Caco-2 (cell line): ENCODE results near the gene CROCC. TPM values are rescaled to one million over a fixed set of nuclear protein-coding genes. Genes with fewer than 3 reads are reported as not detected.

ENCODE experiments used
- BruUV-seq: library from RNA; stranded (reverse); fragments of 400-500 nt; replicated peaks from 2 replicates; lab custom pipeline; 2021; lab: Mats Ljungman, UMichigan
- CTCF ChIA-PET: fragments of 300-600 bp; sonication (Branson Sonifier 250); formaldehyde crosslinking; loops from one replicate; lab custom pipeline; 2022; ENCODE audit warnings: antibody characterized with exemption; lab: Charles Lee
- POLR2A ChIA-PET: fragments of 300-600 bp; sonication (Branson Sonifier 250); formaldehyde crosslinking; loops from one replicate; lab custom pipeline; 2022; ENCODE audit warnings: antibody characterized with exemption; lab: Charles Lee
- DNase-seq, 2 experiments: peaks; one replicate each; pipeline versions ENCODE4 v3.0.0 to v3.0.0-alpha.2; 2020 to 2022
- H3K27me3 ChIP-seq: replicated peaks from 2 replicates; pipeline ENCODE4 v1.6.0; 2011; ENCODE audit warnings: low read length; ENCODE audit not compliant: control insufficient read depth, insufficient read depth
- H3K36me3 ChIP-seq: 2 replicates; pipeline ENCODE4 v1.5.1; 2011; ENCODE audit warnings: low read length; ENCODE audit not compliant: control insufficient read depth, insufficient read depth
- H3K4me1 ChIP-seq: fragments of 250-450 bp; sonication (Bioruptor Pico); 2 replicates; pipeline ENCODE4 v1.5.1; 2020; ENCODE audit warnings: mild to moderate bottlenecking
- H3K4me3 ChIP-seq: 2 replicates; pipeline ENCODE4 v1.5.1; 2011; ENCODE audit warnings: low read depth, mild to moderate bottlenecking, control low read depth, low read length
- H3K9me3 ChIP-seq: fragments of 250-450 bp; sonication (Bioruptor Pico); 2 replicates; pipeline ENCODE4 v1.5.1; 2020; ENCODE audit warnings: mild to moderate bottlenecking, moderate library complexity
- H3K27ac Mint-ChIP-seq: one replicate; pipeline ENCODE4 v1.8.0; 2022; ENCODE audit warnings: mixed read lengths; ENCODE audit not compliant: unreplicated experiment
- H3K27me3 Mint-ChIP-seq: one replicate; pipeline ENCODE4 v1.8.0; 2022; ENCODE audit warnings: mixed read lengths; ENCODE audit not compliant: insufficient read depth, unreplicated experiment
- H3K36me3 Mint-ChIP-seq: one replicate; pipeline ENCODE4 v1.8.0; 2022; ENCODE audit warnings: mild to moderate bottlenecking, mixed read lengths; ENCODE audit not compliant: insufficient read depth, unreplicated experiment
- H3K4me1 Mint-ChIP-seq: one replicate; pipeline ENCODE4 v1.8.0; 2022; ENCODE audit warnings: low read depth, mixed read lengths; ENCODE audit not compliant: unreplicated experiment
- H3K4me3 Mint-ChIP-seq: one replicate; pipeline ENCODE4 v1.8.0; 2022; ENCODE audit warnings: mild to moderate bottlenecking, moderate library complexity, mixed read lengths; ENCODE audit not compliant: unreplicated experiment
- H3K9me3 Mint-ChIP-seq: one replicate; pipeline ENCODE4 v1.8.0; 2022; ENCODE audit warnings: mixed read lengths; ENCODE audit not compliant: unreplicated experiment
- CTCF ChIP-seq, 2 experiments: fragments of 200-600 bp in 1 of 2; IDR thresholded peaks; 1 replicate in 1 of 2; 2 replicates in 1 of 2; pipeline versions ENCODE4 v1.5.1 to v1.8.0; 2011 to 2022; ENCODE audit warnings: antibody characterized with exemption in 1 of 2, control low read depth in 1 of 2, inconsistent platforms in 1 of 2, low read depth in 1 of 2, low read length in 1 of 2, mild to moderate bottlenecking in 1 of 2, moderate library complexity in 1 of 2; ENCODE audit not compliant: insufficient read depth in 1 of 2, severe bottlenecking in 1 of 2, unreplicated experiment in 1 of 2
- intact Hi-C: fragments of 100-400 bp; cut with micrococcal nuclease; formaldehyde crosslinking; loops from one replicate; pipeline ENCODE4 v1.10.0; 2022; ENCODE audit not compliant: unreplicated experiment
- total RNA-seq: library from RNA; stranded (reverse); gene quantifications from 2 replicates; pipeline ENCODE4 v1.2.3, GENCODE V29; 2022

Gene CROCC
- total RNA-seq, 1 experiment from 2014 or later: 7.6 TPM

- no peaks in the 10 kb centered on the region for H3K4me1 Mint-ChIP-seq
- no peak for DNase-seq
- ChIA-PET CTCF (no interaction called here), POLR2A (no interaction called here)
- H3K36me3 Mint-ChIP-seq: no peaks in the 10 kb centered on the region
- H3K4me1 ChIP-seq: no peaks in the 10 kb centered on the region
- H3K27me3 Mint-ChIP-seq: no peaks in the 10 kb centered on the region
- no peaks in the 10 kb centered on the region for H3K27me3 ChIP-seq
- H3K4me3 Mint-ChIP-seq: no peak overlapping the region
- no peaks in the 10 kb centered on the region for H3K36me3 ChIP-seq
- no peaks in the 10 kb centered on the region for H3K9me3 Mint-ChIP-seq
- TF ChIP-seq CTCF (IDR thresholded peaks at IDR 0.05; ENCODE audit: insufficient read depth in 1 of 2, low read depth in 1 of 2, low read length in 1 of 2, severe bottlenecking in 1 of 2, unreplicated experiment in 1 of 2): no peak
- H3K4me3 ChIP-seq: no peak overlapping the region
- H3K9me3 ChIP-seq: no peaks in the 10 kb centered on the region
- intact Hi-C loops: no loop called here
- no TSS peak for BruUV-seq
- no peak overlapping the region for H3K27ac Mint-ChIP-seq
Observed at GRCh38 chr1:16972189-16972895, 50.6 kb downstream of the CROCC start.

GRCh38 chr1:16973215-16973614 lies 51.5 kb downstream of the CROCC start:
- H3K36me3 Mint-ChIP-seq: no peaks in the 10 kb centered on the region
- ChIA-PET CTCF (no interaction called here), POLR2A (no interaction called here)
- TF ChIP-seq CTCF (IDR thresholded peaks at IDR 0.05; ENCODE audit: insufficient read depth in 1 of 2, low read depth in 1 of 2, low read length in 1 of 2, severe bottlenecking in 1 of 2, unreplicated experiment in 1 of 2): no peak
- no peaks in the 10 kb centered on the region for H3K27me3 Mint-ChIP-seq
- intact Hi-C loops: no loop called here
- Histone ChIP-seq H3K9me3 (no peaks in the 10 kb centered on the region), H3K36me3 (no peaks in the 10 kb centered on the region), H3K4me3 (no peak overlapping the region), H3K27me3 (no peaks in the 10 kb centered on the region), H3K4me1 (no peaks in the 10 kb centered on the region)
- no peak for DNase-seq
- no peak overlapping the region for H3K27ac Mint-ChIP-seq
- no peaks in the 10 kb centered on the region for H3K4me1 Mint-ChIP-seq
- no peaks in the 10 kb centered on the region for H3K9me3 Mint-ChIP-seq
- BruUV-seq: no TSS peak
- no peak overlapping the region for H3K4me3 Mint-ChIP-seq

GRCh38 chr1:16975211-16975610 lies 53.5 kb downstream of the CROCC start:
- POLR2A ChIA-PET: no interaction called here
- H3K27me3 ChIP-seq: no peaks in the 10 kb centered on the region
- intact Hi-C loops: no loop called here
- no peaks in the 10 kb centered on the region for H3K36me3 ChIP-seq
- no peak overlapping the region for H3K4me3 ChIP-seq
- no peaks in the 10 kb centered on the region for H3K4me1 Mint-ChIP-seq
- no peak for DNase-seq
- no peaks in the 10 kb centered on the region for H3K9me3 ChIP-seq
- H3K27ac Mint-ChIP-seq: no peak overlapping the region
- CTCF ChIA-PET: interaction anchor here (1.9 kb wide), 1 partner anchor 15 kb away, joined by 4 read pairs; no protein-coding TSS in a partner anchor
- H3K4me3 Mint-ChIP-seq: no peak overlapping the region
- BruUV-seq: no TSS peak
- H3K36me3 Mint-ChIP-seq: no peaks in the 10 kb centered on the region
- no peaks in the 10 kb centered on the region for H3K27me3 Mint-ChIP-seq
- TF ChIP-seq CTCF (IDR thresholded peaks at IDR 0.05; ENCODE audit: insufficient read depth in 1 of 2, low read depth in 1 of 2, low read length in 1 of 2, severe bottlenecking in 1 of 2, unreplicated experiment in 1 of 2): no peak
- no peaks in the 10 kb centered on the region for H3K4me1 ChIP-seq
- no peaks in the 10 kb centered on the region for H3K9me3 Mint-ChIP-seq
